HCT116 (cell line): ENCODE data around the gene AHI1. TPM values are rescaled to one million over a fixed set of nuclear protein-coding genes. Genes with fewer than 3 reads are reported as not detected.

ENCODE experiments used
- ATAC-seq: fragments of 200-7000 bp; cut with Tn5 transposase; 2 replicates; pipeline ENCODE4 v1.9.1; 2020; ENCODE audit warnings: mild to moderate bottlenecking, moderate library complexity
- BruUV-seq: library from RNA; stranded (reverse); fragments of 400-500 nt; replicated peaks from 2 replicates; lab custom pipeline; 2021; lab: Mats Ljungman, UMichigan
- CTCF ChIA-PET: fragments of 300-600 bp; sonication (Branson Sonifier 250); formaldehyde crosslinking; loops from one replicate; lab custom pipeline; 2021; ENCODE audit warnings: antibody characterized with exemption; lab: Charles Lee
- POLR2A ChIA-PET: fragments of 300-600, 350-600 bp; sonication (Branson Sonifier 250); formaldehyde crosslinking; loops from one replicate; lab custom pipeline; 2021; ENCODE audit warnings: antibody characterized with exemption; lab: Charles Lee
- RAD21 ChIA-PET, 2 experiments: fragments of 300-600 bp; sonication (Branson Sonifier 250); formaldehyde crosslinking; loops; one replicate each; lab custom pipeline; 2023; ENCODE audit warnings: low total read pairs in 2 of 2; ENCODE audit not compliant: uncharacterized antibody in 2 of 2, unreplicated experiment in 2 of 2, low non-redundant PET in 1 of 2; lab: Charles Lee
- DNase-seq: peaks from one replicate; pipeline ENCODE4 v3.0.0-alpha.2; 2010; ENCODE audit warnings: low read depth, low spot score
- H2AFZ ChIP-seq: fragments of 200-600 bp; shearing (Covaris generic), sonication (generic); 2 replicates; pipeline ENCODE4 v1.6.1; 2017; ENCODE audit warnings: low read depth, mixed run types, mixed read lengths, antibody characterized with exemption, low read length; ENCODE audit not compliant: poor library complexity, severe bottlenecking
- H3K27ac ChIP-seq: 2 replicates; pipeline ENCODE4 v1.5.1; 2012; ENCODE audit warnings: low read depth, low read length
- H3K27me3 ChIP-seq: fragments of 200-600 bp; sonication (generic); 2 replicates; pipeline ENCODE4 v1.6.1; 2016; ENCODE audit warnings: mixed run types, low read length, mixed read lengths; ENCODE audit not compliant: insufficient read depth
- H3K36me3 ChIP-seq, 2 experiments: fragments of 200-500 bp in 1 of 2; fragments of 200-600 bp in 1 of 2; sonication (Bioruptor generic) in 1 of 2; sonication (generic) in 1 of 2; 2 replicates each; pipeline versions ENCODE4 v1.5.1 to v1.6.1; 2014 to 2016; ENCODE audit warnings: low read length in 2 of 2, inconsistent platforms in 1 of 2, mixed read lengths in 1 of 2, mixed run types in 1 of 2; ENCODE audit not compliant: insufficient read depth in 2 of 2, control insufficient read depth in 1 of 2
- H3K4me1 ChIP-seq, 2 experiments: fragments of 200-600 bp in 1 of 2; sonication (generic) in 1 of 2; 2 replicates each; pipeline versions ENCODE4 v1.5.1 to v1.6.1; 2012 to 2017; ENCODE audit warnings: low read length in 2 of 2, inconsistent platforms in 1 of 2, mild to moderate bottlenecking in 1 of 2, mixed read lengths in 1 of 2, mixed run types in 1 of 2, moderate library complexity in 1 of 2; ENCODE audit not compliant: insufficient read depth in 2 of 2, control insufficient read depth in 1 of 2
- H3K4me2 ChIP-seq: fragments of 200-600 bp; sonication (generic); 2 replicates; pipeline ENCODE4 v1.6.1; 2017; ENCODE audit warnings: mixed run types, low read length, mixed read lengths
- H3K4me3 ChIP-seq, 2 experiments: fragments of 200-600 bp in 1 of 2; sonication (generic) in 1 of 2; replicated peaks in 1 of 2; 2 replicates each; pipeline ENCODE4 v1.5.1; 2011 to 2016; ENCODE audit warnings: low read length in 2 of 2, control low read depth in 1 of 2, low read depth in 1 of 2, mild to moderate bottlenecking in 1 of 2, mixed read lengths in 1 of 2, mixed run types in 1 of 2
- H3K79me2 ChIP-seq: fragments of 200-600 bp; sonication (generic); 2 replicates; pipeline ENCODE4 v1.6.1; 2017; ENCODE audit warnings: mild to moderate bottlenecking, mixed run types, low read length, moderate library complexity, mixed read lengths; ENCODE audit not compliant: insufficient read depth
- H3K9ac ChIP-seq: fragments of 200-600 bp; sonication (generic); 2 replicates; pipeline ENCODE4 v1.6.1; 2016; ENCODE audit warnings: low read length, mixed read lengths
- H3K9me2 ChIP-seq: fragments of 200-600 bp; sonication (generic), shearing (Covaris generic); 2 replicates; pipeline ENCODE4 v1.6.1; 2017; ENCODE audit warnings: mixed run types, mild to moderate bottlenecking, moderate library complexity; ENCODE audit not compliant: insufficient read depth
- H3K9me3 ChIP-seq, 2 experiments: fragments of 200-500 bp in 1 of 2; fragments of 200-600 bp in 1 of 2; sonication (Bioruptor generic) in 1 of 2; sonication (generic) in 1 of 2; 2 replicates each; pipeline ENCODE4 v1.6.1; 2014 to 2017; ENCODE audit warnings: low read length in 2 of 2, mixed read lengths in 2 of 2, inconsistent platforms in 1 of 2, low read depth in 1 of 2, mild to moderate bottlenecking in 1 of 2, mixed run types in 1 of 2, moderate library complexity in 1 of 2; ENCODE audit not compliant: control insufficient read depth in 1 of 2, insufficient read depth in 1 of 2
- H4K20me1 ChIP-seq: fragments of 200-600 bp; sonication (generic), shearing (Covaris generic); 2 replicates; pipeline ENCODE4 v1.6.1; 2017; ENCODE audit warnings: mixed run types, mild to moderate bottlenecking, moderate library complexity; ENCODE audit not compliant: insufficient read depth
- ATF3 ChIP-seq: IDR thresholded peaks from 2 replicates; pipeline ENCODE4 v1.6.1; 2012
- CEBPB ChIP-seq: IDR thresholded peaks from 2 replicates; pipeline ENCODE4 v1.6.1; 2012; ENCODE audit warnings: low read depth
- CTCF ChIP-seq, 3 experiments: fragments of 200-600 bp in 1 of 3; sonication (generic) in 1 of 3; IDR thresholded peaks in 2 of 3; conservative IDR thresholded peaks in 1 of 3; 2 replicates each; pipeline ENCODE4 v1.5.1; 2012 to 2017; ENCODE audit warnings: low read depth in 2 of 3, low read length in 2 of 3, antibody characterized with exemption in 1 of 3, borderline replicate concordance in 1 of 3, control low read depth in 1 of 3, mild to moderate bottlenecking in 1 of 3, mixed read lengths in 1 of 3, mixed run types in 1 of 3, moderate library complexity in 1 of 3; ENCODE audit not compliant: insufficient read depth in 1 of 3
- EGR1 ChIP-seq: IDR thresholded peaks from 2 replicates; pipeline ENCODE4 v1.6.1; 2012; ENCODE audit warnings: low read depth
- EZH2 ChIP-seq: fragments of 200-600 bp; sonication (generic); IDR thresholded peaks from 2 replicates; pipeline ENCODE4 v1.6.1; 2017; ENCODE audit warnings: antibody characterized with exemption, mixed run types
- EZH2phosphoT487 ChIP-seq: fragments of 200-600 bp; IDR thresholded peaks from 2 replicates; pipeline ENCODE4 v1.6.1; 2018; ENCODE audit warnings: antibody characterized with exemption, borderline replicate concordance
- FOSL1 ChIP-seq: IDR thresholded peaks from 2 replicates; pipeline ENCODE4 v1.6.1; 2012; ENCODE audit warnings: low read depth
- MAX ChIP-seq: IDR thresholded peaks from 2 replicates; pipeline ENCODE4 v1.6.1; 2012
- POLR2A ChIP-seq: IDR thresholded peaks from 2 replicates; pipeline ENCODE4 v1.7.0; 2011; ENCODE audit warnings: borderline replicate concordance; ENCODE audit not compliant: insufficient read depth, insufficient read length; ENCODE audit errors: extremely low read depth
- POLR2AphosphoS5 ChIP-seq: IDR thresholded peaks from 2 replicates; pipeline ENCODE4 v1.6.1; 2011; ENCODE audit warnings: mild to moderate bottlenecking, low read depth, low read length, moderate library complexity
- RAD21 ChIP-seq: IDR thresholded peaks from 2 replicates; pipeline ENCODE4 v1.6.1; 2012; ENCODE audit warnings: low read depth, mild to moderate bottlenecking
- REST ChIP-seq: IDR thresholded peaks from 2 replicates; pipeline ENCODE4 v1.6.1; 2012; ENCODE audit warnings: low read depth
- SIN3A ChIP-seq: IDR thresholded peaks from 2 replicates; pipeline ENCODE4 v1.6.1; 2012; ENCODE audit warnings: low read depth
- SP1 ChIP-seq: IDR thresholded peaks from 2 replicates; pipeline ENCODE4 v1.6.1; 2012; ENCODE audit warnings: low read depth
- SRF ChIP-seq: IDR thresholded peaks from 2 replicates; pipeline ENCODE4 v1.6.1; 2012; ENCODE audit warnings: low read depth
- TCF7L2 ChIP-seq: IDR thresholded peaks from 2 replicates; pipeline ENCODE4 v1.7.0; 2011; ENCODE audit warnings: borderline replicate concordance, inconsistent platforms; ENCODE audit not compliant: insufficient read depth, insufficient read length; ENCODE audit errors: extremely low read depth
- ZBTB33 ChIP-seq: IDR thresholded peaks from 2 replicates; pipeline ENCODE4 v1.6.1; 2011; ENCODE audit warnings: mild to moderate bottlenecking, low read length, moderate library complexity; ENCODE audit not compliant: insufficient replicate concordance; ENCODE audit errors: extremely low read depth
- ZFX ChIP-seq: fragments of 450-650 bp; IDR thresholded peaks from 2 replicates; pipeline ENCODE4 v1.6.1; 2017
- ZNF274 ChIP-seq: fragments of 200-500 bp; sonication (Bioruptor generic); IDR thresholded peaks from 2 replicates; pipeline ENCODE4 v1.6.1; 2014; ENCODE audit warnings: mild to moderate bottlenecking, low read depth, low read length, inconsistent platforms
- intact Hi-C: fragments of 100-400 bp; cut with micrococcal nuclease; formaldehyde crosslinking; loops from 2 replicates; pipeline ENCODE4 v1.10.0; 2022
- total RNA-seq: library from RNA; stranded (reverse); gene quantifications from one replicate; pipeline ENCODE4 v1.2.1, GENCODE V29; 2021; ENCODE audit not compliant: unreplicated experiment

Gene AHI1
- total RNA-seq, 1 experiment from 2014 or later, result 29.6 TPM

GRCh38 chr6:135393289-135393688 lies 104.3 kb downstream of the AHI1 start:
- TF ChIP-seq SP1 (no peak), RAD21 (no peak), SIN3A (no peak), EZH2phosphoT487 (no peak), ZNF274 (no peak), POLR2A (no peak), TCF7L2 (no peak), MAX (no peak), ZFX (no peak), EZH2 (no peak), POLR2AphosphoS5 (no peak), CEBPB (no peak), CTCF (IDR thresholded peaks at IDR 0.05 in 2 of 3, conservative IDR thresholded peaks at IDR 0.05 in 1 of 3; ENCODE audit: borderline replicate concordance in 1 of 3, insufficient read depth in 1 of 3, low read depth in 2 of 3, low read length in 2 of 3) (no peak), SRF (no peak), ZBTB33 (no peak), EGR1 (no peak), ATF3 (no peak), REST (no peak), FOSL1 (no peak)
- Histone ChIP-seq H3K4me2 (no peak overlapping the region), H3K9me2 (no peaks in the 10 kb centered on the region), H3K4me1 (no peaks in the 10 kb centered on the region), H3K9ac (no peak overlapping the region), H2AFZ (no peak overlapping the region), H3K36me3 (no peaks in the 10 kb centered on the region), H3K9me3 (no peaks in the 10 kb centered on the region), H3K79me2 (no peaks in the 10 kb centered on the region), H4K20me1 (no peaks in the 10 kb centered on the region), H3K27me3 (no peaks in the 10 kb centered on the region), H3K4me3 (no peak overlapping the region), H3K27ac (no peak overlapping the region)
- ATAC-seq (no peak), DNase-seq (no peak)
- intact Hi-C loops, result no loop called here
- POLR2A ChIA-PET, result no interaction called here
- CTCF ChIA-PET, result no interaction called here
- no TSS peak for BruUV-seq
- RAD21 ChIA-PET, result no interaction called here
